ENCODE measurements around the gene CCSER1. TPM values are rescaled to one million over a fixed set of nuclear protein-coding genes. Genes with fewer than 3 reads are reported as not detected.

The CCSER1 gene
- total and polyA plus RNA-seq, 2 of the 8 experiments (the other 6 are each of a cell fraction or from before 2014, with no cell fraction given) = 0.26 to 0.84 TPM

DNA sequence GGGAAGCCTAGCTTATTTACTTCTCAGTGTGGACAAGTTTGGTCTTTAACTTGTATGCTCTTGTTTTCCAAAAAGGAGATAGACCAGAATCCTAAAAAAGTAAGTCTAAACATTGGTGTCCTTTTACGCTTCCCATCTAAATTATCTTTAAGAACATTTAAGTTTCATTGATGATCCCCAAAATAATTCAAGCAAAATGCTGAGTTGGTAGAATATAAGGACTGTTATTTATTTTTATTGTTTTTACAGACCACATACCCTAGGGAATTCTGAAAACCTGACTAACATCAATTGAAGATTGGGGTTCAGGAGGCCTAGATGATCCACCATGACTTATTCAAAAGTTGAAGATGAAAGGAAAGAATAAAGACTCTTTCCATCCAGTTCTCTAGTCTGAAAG lies 653.0 kb downstream of the CCSER1 start (continued):
- TF ChIP-seq KDM4A (IDR thresholded peaks at IDR 0.05; ENCODE audit: low read depth, low read length, severe bottlenecking) = no peak
- TF ChIP-seq EZH2 (IDR thresholded peaks at IDR 0.05; ENCODE audit: low read depth, low read length, severe bottlenecking) = no peak
- no peak for TF ChIP-seq TAF7 (optimal IDR thresholded peaks at IDR 0.05; ENCODE audit: borderline replicate concordance, low read depth, low read length)
- TF ChIP-seq YY1 (IDR thresholded peaks at IDR 0.05; ENCODE audit: low read depth, low read length) = no peak
- TF ChIP-seq, protein P1, sequence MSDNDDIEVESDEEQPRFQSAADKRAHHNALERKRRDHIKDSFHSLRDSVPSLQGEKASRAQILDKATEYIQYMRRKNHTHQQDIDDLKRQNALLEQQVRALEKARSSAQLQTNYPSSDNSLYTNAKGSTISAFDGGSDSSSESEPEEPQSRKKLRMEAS (IDR thresholded peaks at IDR 0.05) = no peak
- TF ChIP-seq SRF (IDR thresholded peaks at IDR 0.05; ENCODE audit: low read depth, low read length) = no peak
- no peak for TF ChIP-seq ASH2L (IDR thresholded peaks at IDR 0.05; ENCODE audit: low read length)
- no peak for TF ChIP-seq FOSL1 (IDR thresholded peaks at IDR 0.05; ENCODE audit: insufficient read depth, low read depth, low read length)
